Trophoblast cell (in vitro differentiated cells and primary cell): Measurements from ENCODE around the gene TMEM42.

Experiments used
- DNase-seq, 2 donors: peaks; one replicate each; pipeline ENCODE4 v3.0.0-alpha.2; 2016
- H2AFZ ChIP-seq: 2 replicates; pipeline ENCODE4 v1.6.1; 2013; ENCODE audit warnings: low read length, moderate library complexity, mild to moderate bottlenecking; ENCODE audit not compliant: insufficient read depth, poor library complexity
- H2AK5ac ChIP-seq: 2 replicates; pipeline ENCODE4 v1.6.1; 2013; ENCODE audit warnings: mild to moderate bottlenecking, low read length
- H2BK120ac ChIP-seq: 2 replicates; pipeline ENCODE4 v1.6.1; 2013; ENCODE audit warnings: low read length, mild to moderate bottlenecking, moderate library complexity; ENCODE audit not compliant: insufficient read depth, poor library complexity
- H2BK12ac ChIP-seq: 2 replicates; pipeline ENCODE4 v1.6.1; 2013; ENCODE audit warnings: mild to moderate bottlenecking, low read length, moderate library complexity
- H2BK5ac ChIP-seq: 2 replicates; pipeline ENCODE4 v1.6.1; 2013; ENCODE audit warnings: low read length, low read depth, moderate library complexity, mild to moderate bottlenecking; ENCODE audit not compliant: poor library complexity
- H3K14ac ChIP-seq: 2 replicates; pipeline ENCODE4 v1.6.1; 2013; ENCODE audit warnings: mild to moderate bottlenecking, low read length
- H3K18ac ChIP-seq: 2 replicates; pipeline ENCODE4 v1.6.1; 2013; ENCODE audit warnings: mild to moderate bottlenecking, low read length
- H3K23ac ChIP-seq: 2 replicates; pipeline ENCODE4 v1.6.1; 2013; ENCODE audit warnings: low read length
- H3K27ac ChIP-seq: 2 replicates; pipeline ENCODE4 v1.5.1; 2013; ENCODE audit warnings: low read depth, mild to moderate bottlenecking, inconsistent platforms, low read length, moderate library complexity
- H3K27me3 ChIP-seq: 2 replicates; pipeline ENCODE4 v1.6.1; 2013; ENCODE audit warnings: inconsistent platforms, mild to moderate bottlenecking, low read length, moderate library complexity; ENCODE audit not compliant: insufficient read depth
- H3K36me3 ChIP-seq, 2 experiments: 1 replicate in 1 of 2; 2 replicates in 1 of 2; pipeline ENCODE4 v1.6.1; 2013; ENCODE audit warnings: low read length in 2 of 2, mild to moderate bottlenecking in 2 of 2, moderate library complexity in 1 of 2; ENCODE audit not compliant: insufficient read depth in 2 of 2, control insufficient read depth in 1 of 2
- H3K4ac ChIP-seq: 2 replicates; pipeline ENCODE4 v1.6.1; 2013; ENCODE audit warnings: low read depth, mild to moderate bottlenecking, low read length, moderate library complexity
- H3K4me1 ChIP-seq, 2 experiments: 1 replicate in 1 of 2; 2 replicates in 1 of 2; pipeline ENCODE4 v1.6.1; 2013; ENCODE audit warnings: low read length in 2 of 2, mild to moderate bottlenecking in 2 of 2, moderate library complexity in 1 of 2; ENCODE audit not compliant: insufficient read depth in 2 of 2, control insufficient read depth in 1 of 2
- H3K4me2 ChIP-seq: 2 replicates; pipeline ENCODE4 v1.6.1; 2013; ENCODE audit warnings: inconsistent platforms, mild to moderate bottlenecking, low read length, moderate library complexity
- H3K4me3 ChIP-seq: 2 replicates; pipeline ENCODE4 v1.5.1; 2013; ENCODE audit warnings: mild to moderate bottlenecking, low read depth, low read length, inconsistent platforms
- H3K79me1 ChIP-seq: one replicate; pipeline ENCODE4 v1.6.1; 2013; ENCODE audit warnings: low read length
- H3K79me2 ChIP-seq: 2 replicates; pipeline ENCODE4 v1.6.1; 2013; ENCODE audit warnings: low read length, mild to moderate bottlenecking; ENCODE audit not compliant: control insufficient read depth, insufficient read depth, poor library complexity
- H3K9ac ChIP-seq: 2 replicates; pipeline ENCODE4 v1.6.1; 2013; ENCODE audit warnings: mild to moderate bottlenecking, low read length
- H3K9me3 ChIP-seq: 2 replicates; pipeline ENCODE4 v1.6.1; 2013; ENCODE audit warnings: low read depth, mild to moderate bottlenecking, control low read depth, inconsistent platforms, low read length; ENCODE audit not compliant: insufficient read depth
- H4K12ac ChIP-seq: 2 replicates; pipeline ENCODE4 v1.6.1; 2013; ENCODE audit warnings: low read depth, mild to moderate bottlenecking, low read length, moderate library complexity
- H4K8ac ChIP-seq: 2 replicates; pipeline ENCODE4 v1.6.1; 2013; ENCODE audit warnings: low read depth, mild to moderate bottlenecking, low read length, moderate library complexity
- H4K91ac ChIP-seq: one replicate; pipeline ENCODE4 v1.6.1; 2013; ENCODE audit warnings: low read depth, mild to moderate bottlenecking, low read length, moderate library complexity
- WGBS: extraction: QIAGEN DNeasy Blood & Tissue Kit; methylation state at CpG from one replicate; pipeline ENCODE4 v1.1.7; 2013; ENCODE audit warnings: missing lambda C conversion rate; ENCODE audit not compliant: insufficient read length, insufficient coverage; ENCODE audit errors: extremely low coverage; 5-methylcytosine and 5-hydroxymethylcytosine counted together

Gene TMEM42

DNA sequence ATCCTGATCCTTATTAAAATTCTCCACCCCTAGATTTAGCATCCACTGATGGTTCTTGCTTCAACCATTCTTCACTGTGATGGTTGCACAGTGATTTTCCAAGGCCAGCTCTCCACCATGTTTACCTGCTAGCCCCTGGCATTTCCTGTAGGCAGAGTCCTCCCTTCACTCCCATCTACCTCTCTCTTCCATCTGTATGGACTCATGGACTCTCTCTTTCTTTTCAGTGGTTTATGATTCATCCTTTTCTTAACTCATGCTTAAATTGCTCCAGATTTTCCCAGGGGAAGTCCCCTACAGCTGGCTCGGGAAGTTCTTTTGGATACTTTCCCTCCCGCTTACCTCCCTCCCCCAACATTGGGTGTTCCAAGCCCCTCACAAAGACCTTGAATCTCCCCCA, 31.4 kb downstream of the TMEM42 start:
- no peak overlapping the region for H2AK5ac ChIP-seq
- H4K12ac ChIP-seq: no peak overlapping the region
- no peak overlapping the region for H3K18ac ChIP-seq
- no peak overlapping the region for H4K8ac ChIP-seq
- peaks cover 0 to 4% of the 10 kb centered on the region in 2 experiments for H3K4me1 ChIP-seq
- no peak overlapping the region for H3K9ac ChIP-seq
- H3K27ac ChIP-seq: no peak overlapping the region
- H3K4me3 ChIP-seq: no peak overlapping the region
- no peak overlapping the region for H2BK120ac ChIP-seq
- H4K91ac ChIP-seq: no peak overlapping the region
- DNase-seq: no peak
- no peaks in the 10 kb centered on the region for H3K27me3 ChIP-seq
- no peak overlapping the region for H3K14ac ChIP-seq
- no peaks in the 10 kb centered on the region for H3K79me1 ChIP-seq
- H2BK5ac ChIP-seq: no peak overlapping the region
- H3K4ac ChIP-seq: no peak overlapping the region
- H2BK12ac ChIP-seq: no peak overlapping the region
- H3K79me2 ChIP-seq: no peaks in the 10 kb centered on the region
- no peaks in the 10 kb centered on the region for H3K9me3 ChIP-seq
- H2AFZ ChIP-seq: no peak overlapping the region
- no peak overlapping the region for H3K4me2 ChIP-seq
- no peak overlapping the region for H3K23ac ChIP-seq
- H3K36me3 ChIP-seq: no peaks in the 10 kb centered on the region
- WGBS: no CpG with 5 or more reads among the region's 2 CpGs

DNA sequence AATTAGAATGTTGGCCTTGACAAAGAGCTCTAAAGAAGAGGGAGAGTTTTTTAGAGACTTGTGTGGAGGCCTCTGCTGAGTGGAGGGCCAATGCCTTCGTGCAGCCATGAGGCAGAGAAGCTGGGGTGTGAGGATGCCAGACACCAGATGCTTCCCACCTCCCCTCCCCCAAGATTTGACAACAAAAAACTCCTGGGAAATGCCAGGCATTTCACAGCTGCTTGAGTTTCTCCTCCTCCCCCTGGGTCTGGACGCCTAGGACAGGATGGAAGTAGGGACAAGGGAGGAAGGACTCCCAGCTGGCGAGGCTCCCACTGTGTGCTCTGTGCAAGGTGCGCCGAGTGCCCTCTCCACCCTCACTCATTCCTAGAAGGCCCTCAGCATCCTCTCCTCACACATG, 32.8 kb downstream of the TMEM42 start:
- H3K36me3 ChIP-seq: no peaks in the 10 kb centered on the region
- H2BK120ac ChIP-seq: no peak overlapping the region
- no peak overlapping the region for H3K27ac ChIP-seq
- DNase-seq: no peak
- H3K4me3 ChIP-seq: no peak overlapping the region
- H3K23ac ChIP-seq: no peak overlapping the region
- H3K79me2 ChIP-seq: no peaks in the 10 kb centered on the region
- no peaks in the 10 kb centered on the region for H3K9me3 ChIP-seq
- no peak overlapping the region for H3K9ac ChIP-seq
- H3K4me2 ChIP-seq: no peak overlapping the region
- H4K91ac ChIP-seq: no peak overlapping the region
- H4K8ac ChIP-seq: no peak overlapping the region
- no peak overlapping the region for H2AK5ac ChIP-seq
- peaks cover 4% of the 10 kb centered on the region in 2 experiments for H3K4me1 ChIP-seq
- WGBS: no CpG with 5 or more reads among the region's 5 CpGs
- H4K12ac ChIP-seq: no peak overlapping the region
- no peak overlapping the region for H3K18ac ChIP-seq
- H2BK12ac ChIP-seq: no peak overlapping the region
- H3K4ac ChIP-seq: no peak overlapping the region
- H2BK5ac ChIP-seq: no peak overlapping the region
- no peaks in the 10 kb centered on the region for H3K27me3 ChIP-seq
- H2AFZ ChIP-seq: no peak overlapping the region
- H3K14ac ChIP-seq: no peak overlapping the region
- H3K79me1 ChIP-seq: no peaks in the 10 kb centered on the region

DNA sequence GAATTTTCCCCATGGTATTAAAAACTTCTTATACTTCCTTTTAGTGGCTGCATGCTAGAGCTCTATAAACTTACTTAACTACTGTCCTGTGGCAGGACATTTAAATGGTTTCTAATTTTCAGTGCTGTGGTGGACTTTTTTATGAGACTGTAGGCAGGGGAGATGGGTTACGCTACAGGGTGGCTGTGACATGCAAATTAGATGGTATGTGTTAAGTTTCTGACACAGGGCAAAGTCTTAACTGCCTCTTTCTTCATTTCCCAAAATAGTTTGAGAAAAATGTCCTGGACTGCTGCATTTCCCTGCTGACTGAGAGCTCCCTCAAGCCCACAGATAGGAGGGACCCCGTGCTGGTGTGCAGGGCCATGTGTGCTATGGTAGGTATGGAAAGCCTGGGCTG, 34.7 kb downstream of the TMEM42 start:
- Histone ChIP-seq H3K14ac (no peak overlapping the region), H2AK5ac (no peak overlapping the region), H4K91ac (no peak overlapping the region), H3K23ac (no peak overlapping the region), H3K79me2 (no peaks in the 10 kb centered on the region), H3K4me2 (no peak overlapping the region), H2BK12ac (no peak overlapping the region), H3K4ac (no peak overlapping the region), H3K27me3 (no peaks in the 10 kb centered on the region), H3K27ac (no peak overlapping the region), H2BK5ac (no peak overlapping the region), H2AFZ (no peak overlapping the region), H3K9me3 (peaks cover 2% of the 10 kb centered on the region), H2BK120ac (no peak overlapping the region), H4K8ac (no peak overlapping the region), H3K4me3 (no peak overlapping the region), H3K4me1 (peaks cover 10 to 11% of the 10 kb centered on the region in 2 experiments), H3K9ac (no peak overlapping the region), H3K36me3 (no peaks in the 10 kb centered on the region), H3K79me1 (no peaks in the 10 kb centered on the region), H3K18ac (no peak overlapping the region), H4K12ac (no peak overlapping the region)
- no CpG with 5 or more reads among the region's 2 CpGs for WGBS
- DNase-seq: no peak

DNA sequence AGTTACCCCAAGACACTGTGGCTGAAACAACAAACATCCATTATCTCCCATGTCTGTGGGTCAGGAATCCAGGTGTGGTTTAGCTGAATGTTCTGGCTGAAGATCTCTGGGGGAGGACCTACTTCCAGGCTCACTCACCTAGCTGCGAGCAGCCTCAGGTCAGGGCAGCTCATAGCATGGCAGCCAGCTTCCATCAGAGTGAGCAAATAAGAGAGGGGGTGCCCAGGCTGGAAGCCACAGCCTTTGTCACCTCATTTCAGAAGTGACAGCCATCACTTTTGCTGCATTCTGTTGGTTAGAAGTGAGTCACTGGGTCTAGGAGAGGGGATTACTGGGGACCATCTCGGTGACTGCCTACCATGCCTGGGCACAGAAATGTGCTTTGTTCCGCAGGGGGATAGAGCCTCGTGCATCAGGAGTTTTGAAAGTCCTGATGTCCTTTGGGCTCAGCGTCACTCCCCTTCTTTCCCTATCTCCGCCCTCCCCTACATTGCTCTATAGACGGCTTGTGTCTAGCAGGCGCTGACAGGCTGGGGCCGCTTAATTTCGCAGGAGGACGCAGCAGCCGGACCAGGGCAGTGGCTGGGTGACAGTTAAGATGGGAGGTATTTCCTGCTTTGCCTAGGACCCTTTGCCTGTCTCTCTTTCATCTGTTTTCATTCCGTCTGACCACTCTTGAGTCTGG, 38.1 kb downstream of the TMEM42 start:
- Histone ChIP-seq H2BK5ac (no peak overlapping the region), H3K9me3 (peaks cover 4% of the 10 kb centered on the region), H3K79me1 (peaks cover 3% of the 10 kb centered on the region), H3K14ac (no peak overlapping the region), H3K9ac (no peak overlapping the region), H3K18ac (no peak overlapping the region), H2AFZ (no peak overlapping the region), H3K4me1 (peaks cover 10 to 22% of the 10 kb centered on the region in 2 experiments), H2BK12ac (no peak overlapping the region), H3K36me3 (no peaks in the 10 kb centered on the region), H3K27me3 (no peaks in the 10 kb centered on the region), H3K23ac (no peak overlapping the region), H3K4ac (no peak overlapping the region), H3K4me3 (no peak overlapping the region), H4K12ac (no peak overlapping the region), H2BK120ac (no peak overlapping the region), H3K27ac (no peak overlapping the region), H3K4me2 (no peak overlapping the region), H4K91ac (no peak overlapping the region), H3K79me2 (no peaks in the 10 kb centered on the region), H2AK5ac (no peak overlapping the region), H4K8ac (no peak overlapping the region)
- no CpG with 5 or more reads among the region's 13 CpGs for WGBS
- no peak for DNase-seq
